Activated naive CD8-positive, alpha-beta T cell treated with anti-CD3 and anti-CD28 coated beads, Interleukin-2, amount 10 ng/mL, durations not matched to agents 7 days and 5 days (primary cell): ENCODE measurements around the gene PICK1. TPM values are rescaled to one million over a fixed set of nuclear protein-coding genes. Genes with fewer than 3 reads are reported as not detected.

ENCODE experiments used
- ATAC-seq: fragments of 150-1000 bp; cut with Tn5 transposase; one replicate; pipeline ENCODE4 v1.10.0; 2021; ENCODE audit warnings: low read depth, moderate library complexity
- POLR2A ChIA-PET: fragments of 350-600 bp; sonication (Branson Sonifier 250); formaldehyde crosslinking; loops from one replicate; lab custom pipeline; 2021; ENCODE audit warnings: antibody characterized with exemption; lab: Charles Lee
- DNase-seq: peaks from one replicate; pipeline ENCODE4 v3.0.0; 2021
- H3K27ac Mint-ChIP-seq: one replicate; pipeline ENCODE4 v1.8.0; 2022; ENCODE audit warnings: mild to moderate bottlenecking, mixed read lengths
- H3K27me3 Mint-ChIP-seq: one replicate; pipeline ENCODE4 v1.8.0; 2022; ENCODE audit warnings: mild to moderate bottlenecking, moderate library complexity, mixed read lengths
- H3K36me3 Mint-ChIP-seq: one replicate; pipeline ENCODE4 v1.8.0; 2021; ENCODE audit warnings: mild to moderate bottlenecking, mixed read lengths
- H3K4me1 Mint-ChIP-seq: one replicate; pipeline ENCODE4 v1.8.0; 2021; ENCODE audit warnings: mixed read lengths
- H3K4me3 Mint-ChIP-seq: one replicate; pipeline ENCODE4 v1.8.0; 2022; ENCODE audit warnings: mild to moderate bottlenecking, moderate library complexity, mixed read lengths
- H3K9me3 Mint-ChIP-seq: one replicate; pipeline ENCODE4 v1.8.0; 2021; ENCODE audit warnings: mixed read lengths
- total RNA-seq, 2 experiments: library from RNA; stranded (reverse); gene quantifications; one replicate each; pipeline ENCODE4 v1.2.3, GENCODE V29; 2021

PICK1 gene
- total RNA-seq, 2 experiments from 2014 or later = 21.4 to 21.8 TPM

DNA sequence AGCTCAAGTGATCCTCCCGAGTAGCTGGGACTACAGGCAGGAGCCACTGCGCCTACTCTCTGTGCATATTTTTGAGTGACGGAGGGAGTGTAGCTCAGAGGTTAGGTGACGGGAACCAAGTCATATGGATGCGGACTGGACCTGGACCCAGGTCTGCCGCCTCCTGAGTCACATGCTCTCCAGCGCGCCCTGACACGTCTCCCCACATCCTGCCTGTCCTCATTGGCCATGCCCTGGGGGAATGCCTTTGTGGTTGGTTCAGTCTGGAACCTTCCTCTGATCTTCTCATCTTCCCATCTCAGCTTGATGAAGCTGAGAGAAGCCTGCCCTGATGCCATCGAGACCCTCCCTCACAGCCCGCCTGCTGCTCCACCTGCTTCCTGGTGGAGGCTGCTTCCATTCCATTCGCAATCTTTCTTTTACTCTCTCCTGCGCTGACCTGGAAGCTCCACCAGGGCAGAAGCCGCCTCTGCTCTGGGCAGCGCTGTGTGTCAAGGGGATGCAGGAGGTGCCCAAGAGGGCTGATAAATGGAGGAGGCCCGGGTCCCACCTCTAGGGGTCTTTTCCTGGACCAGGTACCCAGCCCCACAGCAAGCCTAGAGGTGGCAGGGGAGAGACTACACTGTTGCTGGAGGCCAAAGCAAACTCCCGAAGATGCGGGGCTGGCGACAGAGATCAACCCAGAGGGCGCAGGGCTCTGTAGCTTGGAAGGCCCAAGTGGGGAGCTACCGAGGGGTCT, 67.2 kb downstream of the PICK1 start:
- Mint-ChIP-seq H3K4me3 (no peak overlapping the region), H3K9me3 (no peaks in the 10 kb centered on the region), H3K4me1 (peaks cover 11% of the 10 kb centered on the region), H3K36me3 (no peaks in the 10 kb centered on the region), H3K27me3 (no peaks in the 10 kb centered on the region), H3K27ac (no peak overlapping the region)
- DNase-seq = no peak
- ATAC-seq = no peak
- POLR2A ChIA-PET = no interaction called here

DNA sequence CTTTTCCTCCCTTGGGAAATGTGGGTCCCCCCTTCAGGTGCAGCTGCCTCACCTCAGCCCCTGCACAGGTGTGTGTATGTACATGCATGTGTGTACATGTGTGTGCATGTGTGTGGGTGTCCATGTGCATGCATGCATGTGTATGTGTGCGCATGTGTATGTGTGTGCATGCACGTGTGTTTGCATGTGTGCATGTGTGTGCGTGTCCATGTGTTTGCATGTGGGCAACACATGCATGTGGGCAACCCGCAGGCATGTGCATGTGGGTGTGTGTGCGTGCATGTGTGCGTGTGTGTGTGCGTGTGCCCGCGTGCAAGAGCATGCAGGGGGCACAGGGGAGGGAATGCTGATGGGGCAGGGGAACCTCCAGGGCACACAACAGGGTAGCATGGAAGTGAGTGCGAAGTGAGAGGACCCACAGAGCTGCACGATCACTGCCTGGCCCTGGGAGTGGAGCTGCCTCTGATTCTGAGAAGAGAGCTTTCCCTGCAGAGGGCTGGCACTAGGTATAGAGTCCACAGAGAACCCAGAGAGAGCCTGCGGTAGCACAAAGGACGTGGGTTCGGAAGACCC, 67.9 kb downstream of the PICK1 start:
- DNase-seq (no peak), ATAC-seq (no peak)
- no peaks in the 10 kb centered on the region for H3K27me3 Mint-ChIP-seq
- peaks cover 11% of the 10 kb centered on the region for H3K4me1 Mint-ChIP-seq
- no peaks in the 10 kb centered on the region for H3K9me3 Mint-ChIP-seq
- H3K27ac Mint-ChIP-seq = no peak overlapping the region
- POLR2A ChIA-PET = no interaction called here
- no peaks in the 10 kb centered on the region for H3K36me3 Mint-ChIP-seq
- H3K4me3 Mint-ChIP-seq = no peak overlapping the region

Other genes starting within 250 kb of the PICK1 start
- 10 to 100 TPM in 1 of 2 experiments, 1 to 10 TPM in 1; 9.8 to 10.1 TPM for gene GCAT, start 249.5 kb upstream of the PICK1 start, total RNA-seq
- not detected for gene GALR3, start 234.0 kb upstream of the PICK1 start, total RNA-seq
- gene ANKRD54, start 213.1 kb upstream of the PICK1 start, total RNA-seq = 10 to 100 TPM; 22.2 to 23.3 TPM
- 100 to 1,000 TPM; 328 to 368 TPM for gene EIF3L, start 208.0 kb upstream of the PICK1 start, total RNA-seq
- gene MICALL1, start 151.1 kb upstream of the PICK1 start, total RNA-seq = 10 to 100 TPM; 27.9 to 31.3 TPM
- not detected for gene C22orf23, start 103.8 kb upstream of the PICK1 start, total RNA-seq
- 10 to 100 TPM; 60.2 to 61.4 TPM for gene POLR2F, start 103.7 kb upstream of the PICK1 start, total RNA-seq
- gene SOX10, start 72.8 kb upstream of the PICK1 start, total RNA-seq = not detected
- not detected for gene SLC16A8, start 26.8 kb downstream of the PICK1 start, total RNA-seq
- gene BAIAP2L2, start 53.3 kb downstream of the PICK1 start, total RNA-seq = 1 to 10 TPM; 1.6 to 2.0 TPM
- gene PLA2G6, start 124.4 kb downstream of the PICK1 start, total RNA-seq = 100 to 1,000 TPM in 1 of 2 experiments, 10 to 100 TPM in 1; 94.6 to 103 TPM
- 10 to 100 TPM; 10.8 to 12.8 TPM for gene MAFF, start 144.6 kb downstream of the PICK1 start, total RNA-seq
- gene TMEM184B, start 215.6 kb downstream of the PICK1 start, total RNA-seq = 10 to 100 TPM; 29.7 to 31.5 TPM